GM20431 (cell line): ENCODE results near the gene EGFL8.

Source experiments
- in situ Hi-C: fragments of 300-500 bp; cut with MseI, MboI; formaldehyde crosslinking; loops from one replicate; pipeline ENCODE4 v1.15.0; 2020; ENCODE audit warnings: low sequenced_read_pairs; ENCODE audit not compliant: unreplicated experiment

The EGFL8 gene

GRCh38 chr6:32164295-32164694, at the start of gene EGFL8:
Gene EGFL8 (plus strand): TSS chr6:32164595. CDS start chr6:32166166, 1,571 bp downstream.
- in situ Hi-C loops, result no loop called here

GRCh38 chr6:32114796-32115195, 49.6 kb upstream of the EGFL8 start:
- in situ Hi-C loops, result no loop called here

GRCh38 chr6:32115623-32116022, 48.8 kb upstream of the EGFL8 start:
- in situ Hi-C loops, result no loop called here

- in situ Hi-C loops, result no loop called here
Observed at GRCh38 chr6:32116674-32117073, 47.7 kb upstream of the EGFL8 start.

GRCh38 chr6:32117461-32117860, 46.9 kb upstream of the EGFL8 start:
- in situ Hi-C loops, result no loop called here

- in situ Hi-C loops, result no loop called here
Observed at GRCh38 chr6:32118782-32119628, 45.4 kb upstream of the EGFL8 start.

GRCh38 chr6:32120573-32121059, 43.8 kb upstream of the EGFL8 start:
- in situ Hi-C loops, result no loop called here

- in situ Hi-C loops, result no loop called here
Observed at GRCh38 chr6:32123681-32124080, 40.7 kb upstream of the EGFL8 start.

- in situ Hi-C loops, result no loop called here
Observed at GRCh38 chr6:32126880-32127279, 37.5 kb upstream of the EGFL8 start.

GRCh38 chr6:32127409-32127716, 37.0 kb upstream of the EGFL8 start:
- in situ Hi-C loops, result no loop called here

GRCh38 chr6:32127717-32128592, 36.4 kb upstream of the EGFL8 start, which contains the start of gene ATF6B:
Gene ATF6B (minus strand): TSS chr6:32128246. CDS start chr6:32128207, 39 bp downstream.
- in situ Hi-C loops, result no loop called here

GRCh38 chr6:32128751-32129296, 35.6 kb upstream of the EGFL8 start:
- in situ Hi-C loops, result no loop called here

GRCh38 chr6:32129297-32130088, 34.9 kb upstream of the EGFL8 start:
- in situ Hi-C loops, result no loop called here

- in situ Hi-C loops, result no loop called here
Observed at GRCh38 chr6:32131439-32131948, 32.9 kb upstream of the EGFL8 start.

GRCh38 chr6:32132110-32132509, 32.3 kb upstream of the EGFL8 start:
- in situ Hi-C loops, result no loop called here

GRCh38 chr6:32133786-32134185, 30.6 kb upstream of the EGFL8 start:
- in situ Hi-C loops, result no loop called here

- in situ Hi-C loops, result no loop called here
Observed at GRCh38 chr6:32137454-32137853, 26.9 kb upstream of the EGFL8 start.

GRCh38 chr6:32139590-32139989, 24.8 kb upstream of the EGFL8 start:
- in situ Hi-C loops, result no loop called here

- in situ Hi-C loops, result no loop called here
Observed at GRCh38 chr6:32140420-32141046, 23.9 kb upstream of the EGFL8 start.
